Myocyte (in vitro differentiated cells): ENCODE data around the gene ASB2. TPM values are rescaled to one million over a fixed set of nuclear protein-coding genes. Genes with fewer than 3 reads are reported as not detected.

Experiments used
- DNase-seq: peaks from one replicate; pipeline ENCODE4 v3.0.0-alpha.2; 2012; ENCODE audit warnings: low read depth
- total RNA-seq: library from RNA; depleted of rRNA; stranded (reverse); fragments of >200 nt; gene quantifications from 2 replicates; pipeline ENCODE4 v1.2.3, GENCODE V29; 2014

The ASB2 gene
- total RNA-seq, 1 donor from 2014 or later: 8.9 TPM

DNA sequence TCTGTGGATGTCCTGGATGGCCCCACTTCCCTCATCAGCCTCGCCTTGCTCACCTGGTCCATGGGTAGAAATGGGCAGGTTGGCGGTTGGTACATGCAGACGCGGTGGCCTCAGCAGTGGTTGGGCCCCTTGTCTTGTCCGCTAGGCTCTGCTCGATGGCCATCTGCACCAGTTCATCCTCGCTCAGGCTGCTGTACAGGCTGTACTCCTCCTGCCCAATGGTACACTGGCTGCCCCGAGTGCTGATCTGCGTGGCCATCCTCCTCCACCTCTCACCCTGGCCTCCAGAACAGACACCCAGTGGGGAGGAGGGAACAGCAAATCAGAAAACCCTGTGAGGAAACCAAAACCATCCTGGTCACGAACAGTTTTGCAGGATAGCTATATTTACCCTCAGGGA, 12.1 kb downstream of the ASB2 start:
- DNase-seq: no peak

- no peak for DNase-seq
These were observed 12.7 kb downstream of the ASB2 start for GRCh38 chr14:93963692-93964091.

GRCh38 chr14:93962701-93963601, 13.4 kb downstream of the ASB2 start:
- peak; percentile 84 for DNase-seq

GRCh38 chr14:93961620-93962019, 14.8 kb downstream of the ASB2 start:
- DNase-seq: no peak

- no peak for DNase-seq
These were observed 15.5 kb downstream of the ASB2 start for GRCh38 chr14:93960774-93961438.

- no peak for DNase-seq
These were observed 16.3 kb downstream of the ASB2 start for GRCh38 chr14:93960108-93960475.

DNA sequence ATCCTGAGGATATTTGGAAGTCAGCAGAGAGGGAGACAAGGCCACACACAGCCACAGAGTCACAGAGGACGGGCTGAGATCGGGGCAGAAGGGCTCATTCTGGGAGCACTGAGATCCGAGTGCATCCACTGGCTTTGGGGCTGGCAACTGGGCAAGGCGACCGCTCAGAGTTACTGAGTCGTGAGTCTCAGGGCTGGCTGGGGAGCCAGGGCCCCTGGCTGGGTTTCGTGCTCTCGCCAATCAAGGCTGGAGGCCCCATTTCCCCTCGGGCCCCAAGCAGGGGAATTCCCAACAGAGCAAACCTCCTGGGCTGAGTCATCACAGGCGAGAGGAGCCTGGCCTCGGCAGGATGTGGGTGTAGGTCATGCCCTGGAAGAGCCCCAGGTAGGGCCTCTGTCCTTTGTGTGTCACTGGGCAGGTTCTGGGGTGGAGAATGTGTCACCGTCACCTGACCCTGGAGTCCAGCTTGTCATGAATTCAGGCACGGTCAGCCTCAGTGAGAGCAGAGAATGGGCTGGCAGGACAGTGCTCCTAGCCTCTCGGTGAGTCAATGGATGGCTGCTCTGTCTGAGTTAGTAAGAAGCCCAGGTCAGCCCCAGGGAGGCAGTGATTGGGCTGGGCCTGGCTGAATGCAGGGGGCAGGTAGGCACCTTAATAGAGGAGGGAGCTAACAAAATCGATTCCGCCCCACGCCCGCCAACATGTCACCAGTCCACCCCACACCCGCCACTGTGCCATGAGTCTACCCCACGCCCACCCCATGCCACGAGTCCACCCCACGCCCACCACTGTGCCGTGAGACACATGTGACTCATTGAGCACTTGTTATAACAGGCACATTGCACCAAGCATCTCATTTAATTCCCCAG, 16.9 kb downstream of the ASB2 start:
- peak; percentile 68 for DNase-seq

DNA sequence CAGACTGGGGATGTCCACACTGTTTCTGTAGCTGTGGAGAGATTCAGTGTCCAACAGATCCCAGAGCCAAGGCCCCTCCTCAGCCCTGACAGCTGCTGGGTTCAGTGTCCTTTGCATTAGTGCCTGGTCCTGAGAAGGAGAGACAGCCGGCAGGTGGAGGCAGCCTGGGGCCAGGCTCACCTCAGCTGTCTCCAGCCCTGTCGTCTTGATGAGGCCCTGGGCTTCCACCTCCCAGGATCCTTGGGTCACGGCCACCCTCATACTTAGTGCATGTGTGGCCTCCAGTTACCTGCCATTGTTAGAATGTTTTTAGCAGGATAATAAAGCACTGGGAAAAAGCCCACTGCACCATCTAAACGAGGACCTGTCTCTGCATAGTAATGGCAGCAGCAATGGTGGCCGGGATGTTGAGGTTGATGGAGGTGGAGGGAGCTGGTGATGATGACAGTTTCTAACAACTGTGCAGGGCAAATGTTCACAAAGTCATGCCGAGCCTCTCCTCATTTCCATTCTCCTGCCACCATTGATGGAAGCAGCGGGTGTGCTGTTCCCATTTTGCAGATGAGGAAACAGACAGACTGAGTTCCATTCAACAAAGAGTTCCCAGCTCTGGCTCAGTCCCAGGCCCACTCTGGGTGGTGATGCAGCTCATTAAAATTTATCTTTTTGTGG, 17.7 kb downstream of the ASB2 start:
- DNase-seq: no peak

DNA sequence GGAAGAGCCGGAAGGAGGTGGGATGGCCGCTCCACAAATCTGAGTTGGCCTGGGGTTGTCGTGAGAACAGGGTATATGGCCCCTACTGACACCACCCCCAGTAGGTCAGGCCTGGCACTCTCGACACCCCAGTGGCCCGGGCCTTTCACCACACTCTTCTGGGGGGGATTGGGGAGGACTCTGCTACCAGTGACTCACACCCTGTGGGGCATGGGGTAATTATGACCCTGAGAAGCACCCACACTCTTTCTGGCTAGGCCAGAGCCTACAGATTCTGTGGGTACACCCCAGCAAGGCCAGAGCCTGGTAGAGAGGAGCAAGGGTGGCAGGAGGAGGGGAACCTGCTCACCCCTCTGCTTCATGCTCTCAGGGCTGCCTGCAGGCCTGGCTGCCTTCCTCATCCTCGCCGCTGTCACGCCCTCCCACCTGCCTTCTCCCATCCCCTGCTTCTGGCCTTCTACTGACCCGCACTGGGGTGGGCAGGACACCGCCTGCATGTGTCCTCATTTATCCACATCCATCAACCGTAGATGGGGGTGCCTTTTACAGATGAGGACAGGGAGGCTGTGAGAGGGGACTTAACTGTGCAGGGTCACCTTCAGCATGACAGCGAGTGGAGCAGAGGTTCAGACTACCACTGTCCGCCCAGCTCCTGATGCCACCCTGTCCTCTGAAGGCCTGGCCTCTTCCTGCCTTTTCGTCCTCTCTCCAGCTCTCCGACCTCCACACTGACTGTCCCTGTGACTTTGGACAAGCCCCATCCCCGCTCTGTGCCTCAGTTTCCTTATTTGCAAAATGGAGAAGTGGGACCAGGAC, 18.4 kb downstream of the ASB2 start:
- DNase-seq: no peak

DNA sequence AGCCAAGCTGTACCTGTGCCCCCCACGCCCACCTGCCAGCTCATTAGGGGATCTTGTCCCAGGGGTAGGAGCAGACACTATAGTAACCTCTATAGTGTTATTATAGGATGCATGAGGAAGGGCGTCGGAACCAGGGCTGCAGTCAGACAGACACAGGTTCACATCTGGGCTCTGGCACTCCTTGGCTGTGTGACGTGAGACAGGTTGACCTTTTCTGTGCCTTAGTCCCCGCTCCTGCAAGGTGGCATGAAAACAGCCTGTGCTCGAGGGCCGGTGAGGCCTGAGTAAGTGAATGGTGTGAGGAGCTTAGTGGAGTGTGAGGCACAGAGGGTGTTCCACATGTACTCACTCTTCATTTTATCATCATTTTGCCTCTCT, 19.0 kb downstream of the ASB2 start:
- no peak for DNase-seq

- peak; percentile 89 for DNase-seq
These were observed 19.6 kb downstream of the ASB2 start for GRCh38 chr14:93956514-93957332.

DNA sequence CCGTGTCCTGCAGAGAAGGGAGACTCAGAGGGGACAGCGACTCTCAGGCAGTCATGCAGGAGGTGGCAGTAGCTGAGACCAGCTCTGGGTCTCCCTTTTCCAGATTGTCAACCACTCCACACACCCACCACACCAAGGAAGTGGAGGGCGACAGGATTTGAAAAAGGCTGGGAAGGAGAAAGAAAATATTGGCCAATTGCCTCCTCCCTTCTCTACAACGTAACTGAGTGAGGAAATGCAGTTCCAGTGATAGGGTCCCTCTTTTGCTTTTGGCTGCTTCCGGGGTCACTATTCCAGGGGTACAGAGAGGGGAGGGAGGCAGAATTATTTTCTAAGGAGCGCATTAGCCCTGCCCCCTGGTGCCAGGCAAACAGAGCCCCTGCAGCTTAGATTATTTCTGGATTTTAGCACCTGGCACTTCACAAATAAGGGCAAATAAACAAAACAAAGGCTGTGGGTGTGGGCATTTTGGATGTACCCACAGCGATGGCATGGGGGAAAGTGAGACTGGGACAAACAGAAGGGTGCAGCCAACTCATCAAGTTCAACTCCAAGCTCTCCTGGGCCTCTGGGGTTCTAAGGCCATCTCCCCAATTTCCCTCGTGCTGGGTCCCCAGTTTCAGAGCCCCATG, 20.4 kb downstream of the ASB2 start:
- no peak for DNase-seq

GRCh38 chr14:93954900-93955849, 21.2 kb downstream of the ASB2 start:
- no peak for DNase-seq

GRCh38 chr14:93954516-93954830, 21.9 kb downstream of the ASB2 start:
- DNase-seq: no peak

DNA sequence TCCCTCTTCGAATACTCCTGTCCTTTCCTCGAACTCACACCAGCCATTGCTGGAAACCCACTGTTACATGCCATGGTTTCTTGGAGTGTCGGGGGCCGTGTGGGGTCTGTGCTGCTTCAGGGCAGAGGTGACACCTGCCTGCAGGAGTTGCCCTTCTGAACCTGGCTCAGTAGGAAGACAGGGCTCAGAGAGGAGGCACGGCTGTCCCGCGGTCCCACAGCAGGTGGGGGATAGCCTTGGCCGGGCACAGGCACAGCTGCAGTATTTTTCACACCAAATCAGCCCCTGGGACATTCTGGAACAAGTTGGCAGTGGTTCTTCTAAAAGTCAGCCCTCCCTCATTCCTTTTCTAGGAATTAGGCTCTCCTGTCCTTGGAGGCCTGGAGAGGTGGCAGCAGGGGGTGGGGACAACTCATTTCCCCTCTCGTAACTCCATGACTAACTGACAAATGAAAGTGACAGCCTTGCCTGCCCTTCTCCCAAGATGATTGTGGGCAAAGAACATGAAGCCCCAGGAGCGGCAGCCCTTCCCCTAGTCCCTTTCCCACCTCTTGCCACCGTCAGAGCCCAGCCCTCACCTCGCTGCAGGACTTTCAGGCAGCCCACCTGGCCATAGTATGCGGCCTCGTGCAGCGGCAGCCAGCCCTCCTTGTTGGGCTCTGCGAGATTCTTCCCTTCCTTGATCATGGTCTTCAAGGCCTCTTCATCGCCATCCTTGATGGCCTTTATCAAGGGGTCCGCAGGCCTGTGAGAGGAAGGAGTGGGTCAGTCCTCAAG, 22.4 kb downstream of the ASB2 start:
- no peak for DNase-seq

- DNase-seq: no peak
These were observed 23.1 kb downstream of the ASB2 start for GRCh38 chr14:93953263-93953662.

DNA sequence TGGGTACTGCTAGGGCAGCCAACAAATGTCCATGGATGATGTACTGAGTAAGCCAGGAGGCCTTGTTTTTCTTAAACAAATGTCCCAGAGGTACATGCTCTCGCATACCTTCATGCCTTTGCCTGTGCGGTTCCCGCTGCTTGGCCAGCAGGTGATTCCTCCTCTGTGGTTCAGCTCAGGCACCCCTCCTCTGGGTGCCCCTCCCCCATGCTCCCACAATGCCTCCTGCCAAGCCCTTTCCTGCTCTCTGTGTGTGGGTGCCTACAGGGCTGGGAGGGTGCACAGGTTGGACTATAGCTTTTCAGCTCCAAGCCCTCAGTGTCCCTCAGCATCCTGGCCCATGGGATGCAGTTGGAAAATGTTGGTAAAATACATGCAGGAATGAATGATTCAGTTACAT, 23.5 kb downstream of the ASB2 start:
- no peak for DNase-seq
